BE2C (cell line): ENCODE data around the gene SEMA4D.

Source experiments
- DNase-seq: peaks from one replicate; pipeline ENCODE4 v3.0.0-alpha.2; 2020
- H3K27me3 ChIP-seq: fragments of 250-450 bp; sonication (Bioruptor Pico); 2 replicates; pipeline ENCODE4 v1.5.1; 2020; ENCODE audit warnings: mild to moderate bottlenecking
- H3K36me3 ChIP-seq: fragments of 250-450 bp; sonication (Bioruptor Pico); 2 replicates; pipeline ENCODE4 v1.5.1; 2020; ENCODE audit warnings: mild to moderate bottlenecking
- H3K4me1 ChIP-seq: fragments of 250-450 bp; sonication (Bioruptor Pico); 2 replicates; pipeline ENCODE4 v1.5.1; 2020
- H3K4me3 ChIP-seq: 2 replicates; pipeline ENCODE4 v1.5.1; 2011; ENCODE audit warnings: low read depth, low read length
- H3K9me3 ChIP-seq: fragments of 250-450 bp; sonication (Bioruptor Pico); 2 replicates; pipeline ENCODE4 v1.5.1; 2020
- TF ChIP-seq, protein P1 (sequence below): IDR thresholded peaks from 2 replicates; pipeline ENCODE4 v1.5.1; 2012; ENCODE audit warnings: mild to moderate bottlenecking, low read depth, low read length

The SEMA4D gene

DNA sequence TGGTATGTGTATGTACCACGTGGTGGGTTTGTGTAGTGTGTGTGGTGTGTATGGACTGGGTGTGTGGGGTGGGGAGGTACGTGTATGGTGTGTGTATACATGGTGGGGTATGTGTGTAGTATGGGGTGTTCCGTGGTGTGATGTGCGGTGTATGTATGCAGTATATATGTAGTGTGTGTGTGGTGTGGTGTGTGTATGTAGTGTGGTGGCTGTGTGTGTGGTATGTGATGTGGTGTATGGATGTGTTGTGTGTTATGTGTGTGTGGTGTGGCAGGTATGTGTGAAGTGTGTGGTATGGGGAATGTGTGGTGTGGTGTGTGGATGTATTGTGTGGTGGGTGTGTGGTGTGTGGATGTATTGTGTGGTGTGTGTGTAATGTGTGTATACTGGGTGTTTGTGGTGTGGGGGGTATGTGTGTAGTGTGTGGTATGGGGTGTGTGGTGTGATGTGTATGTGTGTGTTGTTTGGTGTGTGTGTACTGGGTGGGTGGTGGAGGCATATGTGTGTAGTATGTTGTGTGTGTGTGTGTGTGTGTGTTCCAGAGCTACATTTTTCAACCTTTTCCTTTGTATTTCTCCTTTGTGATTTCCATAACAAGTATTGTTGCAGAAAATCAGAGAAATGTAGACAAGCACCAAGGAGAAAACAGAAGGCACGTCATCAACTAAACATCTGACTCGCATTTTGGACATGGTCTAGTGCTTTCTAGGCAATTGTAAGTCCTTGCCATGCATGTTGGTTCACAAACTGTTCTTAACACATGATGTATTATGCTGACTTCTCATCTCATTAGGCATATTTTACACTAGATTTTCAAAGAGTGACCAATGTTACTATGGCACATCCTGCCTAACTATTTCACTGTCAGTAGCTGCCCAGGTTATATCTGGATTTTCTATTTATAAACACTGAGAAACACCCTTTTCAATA lies 13.2 kb downstream of the SEMA4D start:
- H3K36me3 ChIP-seq: no peaks in the 10 kb centered on the region
- H3K27me3 ChIP-seq: no peaks in the 10 kb centered on the region
- no peak for DNase-seq
- TF ChIP-seq, protein P1, sequence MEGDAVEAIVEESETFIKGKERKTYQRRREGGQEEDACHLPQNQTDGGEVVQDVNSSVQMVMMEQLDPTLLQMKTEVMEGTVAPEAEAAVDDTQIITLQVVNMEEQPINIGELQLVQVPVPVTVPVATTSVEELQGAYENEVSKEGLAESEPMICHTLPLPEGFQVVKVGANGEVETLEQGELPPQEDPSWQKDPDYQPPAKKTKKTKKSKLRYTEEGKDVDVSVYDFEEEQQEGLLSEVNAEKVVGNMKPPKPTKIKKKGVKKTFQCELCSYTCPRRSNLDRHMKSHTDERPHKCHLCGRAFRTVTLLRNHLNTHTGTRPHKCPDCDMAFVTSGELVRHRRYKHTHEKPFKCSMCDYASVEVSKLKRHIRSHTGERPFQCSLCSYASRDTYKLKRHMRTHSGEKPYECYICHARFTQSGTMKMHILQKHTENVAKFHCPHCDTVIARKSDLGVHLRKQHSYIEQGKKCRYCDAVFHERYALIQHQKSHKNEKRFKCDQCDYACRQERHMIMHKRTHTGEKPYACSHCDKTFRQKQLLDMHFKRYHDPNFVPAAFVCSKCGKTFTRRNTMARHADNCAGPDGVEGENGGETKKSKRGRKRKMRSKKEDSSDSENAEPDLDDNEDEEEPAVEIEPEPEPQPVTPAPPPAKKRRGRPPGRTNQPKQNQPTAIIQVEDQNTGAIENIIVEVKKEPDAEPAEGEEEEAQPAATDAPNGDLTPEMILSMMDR: no peak
- H3K4me3 ChIP-seq: no peak overlapping the region
- no peaks in the 10 kb centered on the region for H3K4me1 ChIP-seq
- H3K9me3 ChIP-seq: no peaks in the 10 kb centered on the region

DNA sequence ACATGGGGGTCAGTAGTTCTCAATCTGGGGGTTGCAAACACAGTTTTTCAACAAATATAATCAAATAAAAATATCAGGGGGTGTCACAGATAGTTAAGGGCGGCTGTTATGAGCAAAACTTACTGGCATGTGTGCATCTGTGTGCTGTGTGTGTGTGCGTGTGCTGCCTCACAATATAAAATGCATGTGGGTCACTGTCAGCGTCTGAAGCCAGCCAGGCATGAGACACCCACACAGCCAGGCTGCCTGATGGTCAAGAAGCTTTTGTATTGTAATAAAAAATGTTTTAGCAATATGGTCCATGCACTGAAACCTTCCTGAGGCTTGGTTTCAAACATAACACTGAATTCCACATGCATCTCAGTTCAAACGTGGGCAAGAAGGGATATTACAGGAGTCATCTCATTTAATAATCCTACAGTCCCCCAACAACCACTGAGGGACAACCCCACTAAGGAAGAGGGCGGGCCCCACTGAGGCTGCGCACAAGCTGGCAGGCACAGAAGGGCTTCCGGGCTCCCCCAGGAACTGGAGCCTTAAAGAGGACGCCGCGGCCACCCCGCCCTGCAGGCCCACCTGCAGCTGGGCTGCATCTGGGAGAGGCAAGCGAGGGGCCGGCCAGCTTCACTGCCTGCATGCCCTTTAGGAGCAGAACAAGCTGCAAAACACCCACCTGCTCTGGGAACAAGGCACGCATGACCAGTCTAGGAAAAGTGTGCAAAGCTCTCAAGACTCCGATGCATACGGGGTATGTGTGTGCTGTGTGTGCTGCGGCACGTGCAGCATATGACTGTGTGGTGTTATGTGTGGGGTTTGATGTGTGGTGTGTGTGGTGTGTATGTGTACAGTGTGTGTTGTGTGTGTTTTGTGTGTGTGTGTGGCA lies 14.1 kb downstream of the SEMA4D start:
- Histone ChIP-seq H3K36me3 (no peaks in the 10 kb centered on the region), H3K4me1 (no peaks in the 10 kb centered on the region), H3K9me3 (no peaks in the 10 kb centered on the region), H3K4me3 (no peak overlapping the region), H3K27me3 (no peaks in the 10 kb centered on the region)
- TF ChIP-seq, protein P1: no peak
- no peak for DNase-seq

DNA sequence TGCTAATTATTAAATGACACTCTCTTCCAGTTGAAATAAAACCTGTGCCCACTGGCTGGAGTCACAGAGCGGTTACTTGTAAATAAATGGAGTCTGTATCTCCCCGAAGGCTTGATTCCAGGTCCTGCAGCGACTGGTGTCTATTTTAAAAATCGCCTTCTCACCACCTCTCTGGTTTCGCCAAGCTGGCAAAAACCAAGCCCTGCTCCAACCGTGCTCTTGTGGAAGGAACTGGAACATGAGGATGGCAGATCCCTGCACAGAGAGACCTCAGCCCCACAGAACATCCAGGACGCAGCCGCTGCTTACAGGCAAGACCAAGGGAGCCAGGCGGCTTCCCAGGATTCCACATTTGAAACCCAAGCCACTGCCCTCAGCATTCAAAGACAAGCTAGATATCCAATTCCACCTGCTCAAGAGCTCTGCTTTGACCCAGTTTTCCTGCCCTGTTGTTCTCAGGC lies 15.0 kb downstream of the SEMA4D start:
- H3K4me1 ChIP-seq: no peaks in the 10 kb centered on the region; the same call in 1 of the 2 replicates
- DNase-seq: no peak

DNA sequence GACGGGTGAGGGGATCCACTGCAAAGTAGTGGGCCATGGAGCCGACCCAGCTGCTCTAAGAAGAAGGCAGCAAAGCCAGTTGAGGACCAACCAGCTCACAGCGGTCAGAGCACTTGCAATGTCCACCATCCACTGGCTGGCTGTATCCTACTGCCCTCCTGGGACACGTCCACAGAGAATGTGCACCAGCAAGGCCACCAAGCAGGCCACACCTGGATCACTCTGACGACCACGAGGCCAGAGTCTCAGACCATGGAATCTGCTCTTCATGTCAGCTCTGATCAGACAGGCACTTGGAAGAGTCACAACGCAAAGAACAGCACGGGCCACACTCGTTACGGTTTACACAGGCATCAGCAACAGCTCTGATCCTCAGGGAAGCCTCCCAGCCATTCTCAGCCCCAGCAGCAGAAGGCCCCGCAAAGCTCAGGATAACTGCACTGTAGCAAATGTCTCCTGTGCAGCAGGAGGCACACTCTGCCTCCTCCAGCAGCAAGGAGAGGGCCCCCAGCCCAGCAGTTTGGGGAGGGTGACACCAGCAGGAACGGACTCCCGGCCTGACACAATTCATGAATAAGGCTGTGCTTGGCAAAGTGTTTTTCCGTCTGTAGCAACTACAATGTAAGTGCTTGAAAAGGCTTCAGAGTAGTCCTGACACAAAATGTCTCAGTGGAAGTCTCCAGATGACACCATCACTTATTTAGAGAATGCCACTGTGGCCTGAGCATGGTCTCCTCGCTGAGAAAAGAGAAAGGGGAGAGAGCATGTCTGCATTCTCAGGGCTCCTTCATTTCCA lies 15.7 kb downstream of the SEMA4D start:
- Histone ChIP-seq H3K4me1 (no peaks in the 10 kb centered on the region; the same call in 1 of the 2 replicates), H3K27me3 (no peaks in the 10 kb centered on the region), H3K9me3 (no peaks in the 10 kb centered on the region), H3K4me3 (no peak overlapping the region), H3K36me3 (no peaks in the 10 kb centered on the region)
- TF ChIP-seq, protein P1: no peak
- DNase-seq: no peak

More for the DNA sequence above, 15.0 kb downstream of the SEMA4D start:
- no peak overlapping the region for H3K4me3 ChIP-seq
- no peaks in the 10 kb centered on the region for H3K9me3 ChIP-seq
- H3K27me3 ChIP-seq: no peaks in the 10 kb centered on the region
- no peaks in the 10 kb centered on the region for H3K36me3 ChIP-seq
- TF ChIP-seq, protein P1: no peak

DNA sequence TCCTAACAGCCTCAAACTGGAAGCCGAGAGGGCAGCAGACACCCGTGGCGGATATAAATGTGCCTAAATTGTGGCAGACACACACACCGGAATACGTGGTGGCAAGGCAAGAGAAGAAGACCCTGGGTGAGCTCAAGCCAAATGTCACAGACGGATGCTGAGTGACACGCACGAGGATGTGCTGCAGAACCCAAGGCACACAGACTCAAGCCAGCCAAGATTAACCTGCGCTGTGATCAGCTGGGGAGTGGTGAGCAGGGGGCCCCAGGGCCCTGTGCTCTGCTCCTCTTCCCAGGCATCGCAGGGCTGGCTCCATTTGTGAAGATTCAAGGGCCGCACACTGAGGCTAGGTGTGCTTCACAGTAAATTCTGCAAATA lies 16.4 kb downstream of the SEMA4D start:
- Histone ChIP-seq H3K27me3 (no peaks in the 10 kb centered on the region), H3K4me3 (no peak overlapping the region), H3K9me3 (no peaks in the 10 kb centered on the region), H3K4me1 (no peaks in the 10 kb centered on the region; the same call in 1 of the 2 replicates), H3K36me3 (no peaks in the 10 kb centered on the region)
- DNase-seq: no peak
- TF ChIP-seq, protein P1: no peak
